Stimulated activated CD8-positive, alpha-beta memory T cell treated with anti-CD3 and anti-CD28 coated beads, Interleukin-7, amount 100 ng/mL, for 1 hour (primary cell): ENCODE results near the gene MTA2.

Source experiments
- DNase-seq, 2 donors: peaks; one replicate each; pipeline ENCODE4 v3.0.0-alpha.2; 2020; ENCODE audit warnings: low read depth in 2 of 2

MTA2 gene

DNA sequence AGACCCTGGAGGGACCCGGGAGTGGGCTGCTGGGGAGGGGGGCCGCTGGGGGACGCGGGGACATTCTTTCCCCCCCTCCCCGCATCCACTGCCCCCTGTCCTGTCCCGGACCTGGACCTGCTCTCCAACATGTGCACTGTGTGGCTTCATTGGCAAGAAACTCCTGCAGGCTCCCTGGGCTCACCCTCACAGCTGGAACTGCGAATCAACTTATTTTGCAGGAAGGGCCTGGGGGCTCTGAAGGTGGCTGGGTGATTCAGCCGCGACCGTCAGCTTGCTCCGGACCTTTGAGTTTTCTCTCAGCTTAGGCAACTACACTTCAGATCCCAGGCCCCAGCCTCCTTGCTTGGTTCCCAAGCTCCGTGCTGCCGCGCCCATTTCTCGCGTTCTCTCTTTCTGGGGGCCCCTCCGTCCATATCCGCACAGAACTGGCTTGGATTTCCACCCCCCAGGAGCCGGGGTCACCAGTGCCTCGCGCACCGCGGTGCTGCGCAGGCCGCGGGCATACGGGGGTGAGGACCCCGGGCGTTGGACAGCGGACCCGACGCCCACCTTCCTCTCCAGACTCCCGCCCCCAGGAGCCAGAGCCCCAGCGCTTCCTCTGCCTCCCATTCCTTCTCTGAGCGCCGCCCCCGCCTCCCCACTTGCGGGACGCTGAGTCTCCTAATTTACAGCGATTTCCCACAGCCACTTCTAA lies 54.6 kb downstream of the MTA2 start:
- DNase-seq = no peak

- DNase-seq = no peak
Measured at GRCh38 chr11:62546244-62546928, 55.3 kb downstream of the MTA2 start, which contains the start of gene AHNAK. Gene AHNAK, minus strand, starts transcription at chr11:62546806. Its CDS starts 10,708 bp downstream, at chr11:62536098.

DNA sequence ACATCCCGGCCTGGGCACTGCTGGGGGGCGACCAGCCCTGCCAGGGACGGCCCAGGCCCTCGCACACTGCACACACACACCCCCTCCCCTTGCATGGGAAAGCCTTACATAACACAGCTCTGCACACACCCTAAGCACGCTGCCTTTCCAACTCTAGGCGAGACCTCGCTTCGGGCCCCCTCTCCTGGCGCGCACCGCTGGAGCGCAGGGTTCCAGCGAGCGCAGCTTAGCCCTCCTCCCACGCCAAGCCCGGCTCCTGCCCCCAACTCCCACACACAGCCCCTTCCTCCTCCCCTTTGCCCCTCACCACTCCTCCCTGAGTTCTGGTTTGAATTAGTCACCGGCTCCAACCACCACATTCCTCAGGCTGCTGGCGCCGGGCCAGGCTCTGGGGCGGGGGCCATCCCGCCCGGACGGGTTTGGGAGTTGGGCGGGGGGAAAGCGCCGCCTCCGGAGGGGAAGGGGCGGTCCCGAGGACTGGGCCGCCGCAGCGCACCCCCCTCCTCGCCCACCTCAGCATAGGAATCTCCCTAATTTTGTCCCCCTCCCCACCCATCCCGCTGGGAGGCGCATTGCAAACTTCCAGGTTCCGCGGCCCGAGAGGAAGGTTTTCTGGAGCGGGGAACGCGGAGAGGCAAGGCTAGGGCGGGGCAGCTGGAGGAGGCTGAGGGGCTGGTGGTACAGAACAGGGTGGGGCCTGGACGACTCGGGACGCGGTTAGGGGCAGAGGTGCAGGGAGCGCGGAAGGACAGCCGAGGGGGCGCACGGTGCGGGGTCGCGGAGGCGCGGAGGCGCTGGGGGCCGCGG lies 56.0 kb downstream of the MTA2 start:
- DNase-seq = no peak

DNA sequence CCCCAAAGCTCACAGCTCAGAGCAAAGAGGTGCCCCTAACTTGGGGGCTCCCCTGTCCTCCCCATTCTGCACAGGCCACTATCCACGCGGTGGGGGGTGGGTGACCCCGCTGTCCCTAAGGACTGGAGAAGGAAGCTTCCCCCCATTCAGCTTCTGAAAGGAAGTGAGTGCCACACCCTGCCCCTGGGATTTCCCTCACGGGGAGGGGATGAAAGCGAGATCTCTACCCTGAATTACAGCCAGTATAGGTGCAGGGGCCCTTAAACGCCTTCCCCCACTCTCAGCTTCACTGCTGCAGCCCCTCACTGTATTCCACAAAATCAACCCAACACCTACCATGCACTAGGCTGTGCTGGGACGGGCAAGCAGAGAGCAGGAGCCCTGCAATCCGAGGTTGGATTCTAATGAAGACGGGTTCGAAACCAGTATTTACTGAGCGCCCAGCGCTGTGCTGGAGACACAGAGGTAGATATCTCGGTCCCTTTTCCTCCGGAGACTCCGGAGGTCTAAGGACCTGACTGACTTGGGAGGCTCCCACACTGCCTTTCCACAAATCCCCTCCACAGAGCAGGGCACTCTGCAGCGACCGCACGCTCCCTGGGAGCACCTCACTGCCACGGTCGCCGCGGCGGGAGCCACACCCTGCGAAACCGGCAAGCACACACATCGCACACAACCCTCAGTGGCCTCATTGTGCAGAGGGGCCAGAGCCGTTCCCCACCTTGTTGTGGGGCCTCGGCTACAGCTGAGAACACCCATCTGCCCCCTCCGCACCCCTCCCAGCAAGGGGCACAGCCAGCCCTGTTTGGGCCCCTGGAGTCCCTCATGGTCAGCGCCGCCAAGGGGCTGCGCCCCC lies 56.9 kb downstream of the MTA2 start:
- no peak for DNase-seq

DNA sequence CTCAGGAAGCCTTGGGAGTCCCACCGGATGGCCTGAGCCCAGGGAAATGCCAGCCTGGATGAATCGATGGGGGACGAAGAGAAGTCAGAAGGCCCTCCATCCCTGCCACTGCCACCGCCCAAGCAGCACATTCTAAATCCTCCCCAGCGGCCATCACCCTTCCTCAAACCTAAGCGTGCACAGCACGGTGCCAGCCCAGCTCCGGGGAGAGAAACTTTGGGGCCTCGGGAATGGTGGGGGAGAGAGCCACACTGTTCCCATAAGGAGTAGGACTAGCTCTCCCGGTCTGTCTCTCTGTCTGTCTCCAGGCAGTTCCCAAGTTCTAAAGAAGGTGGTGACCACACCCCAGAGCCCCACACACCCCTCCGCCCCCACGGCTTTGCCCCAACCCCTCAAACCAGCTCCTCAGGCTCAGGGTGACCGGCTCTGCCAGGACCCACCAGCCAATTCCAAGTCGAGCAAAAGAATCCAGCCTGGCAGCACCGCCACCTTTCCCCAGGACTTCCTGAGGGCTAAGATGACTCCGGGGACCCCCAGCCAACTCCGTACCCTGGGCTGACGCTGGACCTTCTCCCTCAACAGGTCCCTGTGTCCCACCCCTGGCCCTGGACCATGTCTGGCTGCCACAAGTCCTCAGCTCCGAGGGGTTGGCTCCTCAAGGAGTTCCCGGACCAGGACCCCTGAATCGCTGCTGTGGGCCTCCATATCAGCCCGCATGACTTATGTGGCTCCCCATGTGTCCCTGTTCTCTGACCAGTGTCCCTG lies 57.8 kb downstream of the MTA2 start:
- DNase-seq = no peak
